Activated CD8-positive, alpha-beta memory T cell treated with anti-CD3 and anti-CD28 coated beads, Interleukin-2, amount 50 U/mL, for 48 hours (primary cell): Measurements from ENCODE around the gene SLC48A1.
A peak's percentile ranks its signal among the peaks of the same experiment; 100 is the strongest.
"Not testable (repeated sequence)": the region's sequence is repeated elsewhere in the genome, so short reads cannot be mapped to it uniquely, and the experiment has no call there.

Experiments used
- DNase-seq: peaks from one replicate; pipeline ENCODE4 v3.0.0-alpha.2; 2020

Gene SLC48A1

DNA sequence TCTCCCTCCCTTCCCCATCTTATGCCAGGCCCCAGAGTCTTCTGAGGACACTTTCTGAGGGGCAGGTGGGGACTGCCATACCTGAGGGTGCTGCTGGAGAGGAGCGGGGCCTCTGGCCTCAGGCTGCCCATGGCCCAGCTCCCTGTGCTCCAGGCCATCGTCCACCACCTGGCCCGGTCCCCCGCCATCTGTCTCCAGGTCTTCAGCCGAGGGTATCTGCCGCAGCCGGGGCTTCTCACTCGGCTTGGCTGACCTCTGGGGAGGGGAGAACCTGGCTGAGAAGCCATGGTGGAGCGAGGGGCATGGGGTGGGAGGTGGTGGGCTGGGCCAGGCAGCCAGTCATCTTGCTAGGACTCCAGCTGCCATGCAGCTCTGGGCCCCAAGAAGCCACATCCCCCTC lies 21.6 kb downstream of the SLC48A1 start:
- no peak for DNase-seq

DNA sequence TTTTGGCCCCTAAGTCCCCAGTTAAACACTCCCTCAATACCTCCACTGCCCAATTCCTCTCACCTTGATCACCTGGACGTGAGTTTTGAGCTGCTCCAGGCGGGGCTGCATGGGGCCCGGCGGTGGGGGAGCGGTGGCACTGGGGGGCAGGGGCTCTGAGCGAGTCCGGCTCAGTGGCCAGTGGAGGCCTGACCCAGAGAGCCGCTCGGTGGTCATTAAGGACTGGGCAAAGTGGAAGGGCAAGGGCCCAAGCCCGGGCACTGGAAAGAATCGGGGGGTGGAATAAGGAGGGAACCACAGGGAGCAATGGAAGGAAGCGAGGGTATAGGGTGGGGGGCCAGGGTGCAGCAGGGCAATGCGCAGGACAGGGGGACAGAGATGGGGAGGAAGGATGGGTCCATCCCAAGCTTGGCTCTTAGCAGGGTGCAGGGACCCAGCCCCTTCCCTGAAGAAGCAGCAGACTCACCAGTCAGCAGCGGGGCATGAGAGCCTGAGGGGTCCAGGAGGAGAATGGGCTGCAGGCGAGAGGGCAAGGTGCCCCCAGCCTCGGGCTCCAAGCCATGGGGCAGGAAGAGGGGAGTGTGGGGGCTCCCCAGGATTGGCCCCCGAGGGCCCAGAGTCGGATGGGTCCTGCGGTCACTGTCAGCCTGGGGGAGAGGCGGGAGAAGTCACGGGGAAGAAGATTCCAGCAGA lies 22.2 kb downstream of the SLC48A1 start:
- no peak for DNase-seq

DNA sequence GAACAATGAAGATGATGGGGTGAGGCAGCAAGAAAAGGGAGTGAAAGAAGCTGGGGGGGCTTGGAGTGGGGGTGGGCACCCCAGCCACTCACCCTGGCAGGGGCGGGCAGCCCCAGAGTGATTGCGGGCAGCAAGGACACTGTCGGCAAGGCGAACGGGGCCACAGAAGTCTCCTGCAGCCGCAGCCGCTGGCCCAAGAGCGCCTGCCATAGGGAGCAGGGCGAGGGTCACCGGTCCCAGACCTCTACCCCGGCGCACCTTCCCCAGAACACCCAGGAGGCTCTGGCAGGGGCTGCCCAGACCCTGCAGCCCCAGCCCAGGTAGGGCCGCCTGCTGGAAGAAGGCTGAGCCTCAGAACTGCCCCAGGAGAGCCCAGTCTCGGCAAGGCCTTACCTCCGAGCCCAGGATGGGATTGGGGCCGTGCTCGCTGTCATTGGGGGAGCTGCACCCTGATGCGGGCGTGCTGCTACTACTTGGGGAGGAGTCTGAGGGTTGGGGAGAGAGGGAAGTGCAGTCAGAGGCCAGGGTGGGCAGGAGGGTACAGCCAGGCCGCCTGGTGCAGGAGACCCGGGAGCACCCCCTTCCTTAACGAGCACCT lies 22.9 kb downstream of the SLC48A1 start:
- no peak for DNase-seq

DNA sequence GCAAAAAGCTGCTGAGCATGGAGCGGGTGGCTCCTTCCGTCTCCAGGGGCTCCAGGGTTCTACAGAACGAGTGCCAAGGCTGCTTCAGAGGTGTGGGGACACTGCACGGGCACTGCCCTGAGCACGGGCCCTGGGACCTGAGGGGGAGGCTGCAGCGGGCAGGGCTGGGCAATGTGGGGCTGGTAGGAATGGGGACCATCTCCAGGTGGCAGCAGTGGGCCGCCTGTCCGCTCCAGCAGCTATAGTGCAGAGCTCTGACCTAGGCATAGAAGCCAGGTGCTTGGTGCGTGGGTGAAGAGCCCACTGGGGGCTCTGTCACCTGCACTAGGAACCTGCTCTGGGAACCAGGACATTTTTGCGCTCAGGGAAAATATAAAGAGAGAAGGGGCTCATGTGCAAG lies 24.4 kb downstream of the SLC48A1 start:
- no peak for DNase-seq

DNA sequence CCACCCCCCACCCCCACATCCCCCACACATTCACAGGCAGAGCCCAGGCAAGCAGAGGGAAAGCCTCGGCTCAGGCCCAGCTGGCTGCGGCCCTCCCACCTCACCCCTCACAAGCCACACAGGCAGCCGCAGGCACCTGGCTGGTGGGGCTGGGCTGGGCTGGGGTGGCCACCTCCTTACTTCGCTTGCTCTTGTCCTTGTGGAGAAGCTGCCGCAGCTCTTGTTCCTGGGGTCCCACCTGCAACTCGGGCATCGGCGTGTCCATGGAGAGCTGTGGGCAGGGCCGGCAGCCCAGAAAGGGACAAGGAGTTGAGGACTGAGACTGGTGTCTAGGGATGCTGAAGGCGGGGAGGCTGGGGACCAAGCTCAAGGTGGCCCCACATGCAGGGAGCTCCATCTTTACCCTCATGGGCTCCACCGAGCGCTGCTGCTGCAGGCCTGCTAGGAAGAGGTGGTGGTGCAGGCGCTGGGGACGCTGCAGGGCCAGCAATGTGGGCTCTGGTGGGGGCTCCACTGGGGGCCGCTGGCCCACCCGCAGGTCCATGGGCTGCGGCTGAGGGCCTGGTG lies 25.4 kb downstream of the SLC48A1 start:
- no peak for DNase-seq

DNA sequence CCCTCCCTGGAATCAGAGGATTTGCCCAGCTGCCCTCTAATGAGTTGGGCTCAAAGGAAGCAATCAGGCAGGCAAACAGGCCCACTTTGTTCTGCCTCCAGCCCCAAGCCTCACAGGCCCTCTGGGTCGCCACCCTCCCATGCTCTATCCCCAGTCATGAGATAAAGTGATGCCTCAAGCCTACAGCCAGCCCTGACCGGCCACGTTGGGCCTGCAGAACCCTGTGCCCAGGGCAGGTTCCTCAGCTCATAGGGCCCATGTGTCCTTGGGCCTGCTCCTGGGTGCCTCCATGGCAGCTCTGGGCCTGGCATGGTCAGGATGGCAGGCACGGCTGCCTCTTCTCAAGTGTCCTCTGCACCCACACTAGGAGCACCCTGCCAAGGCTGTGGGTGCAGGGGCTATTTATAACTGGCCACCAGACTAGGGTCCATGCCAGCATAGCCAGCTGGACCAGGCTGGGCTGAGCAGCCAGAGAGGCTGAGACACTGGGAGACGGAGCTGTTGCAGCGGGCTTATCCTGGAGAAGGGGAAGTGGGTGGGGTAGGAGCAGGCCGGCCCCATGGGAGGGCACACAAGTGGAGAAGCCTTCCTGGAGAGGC lies 26.4 kb downstream of the SLC48A1 start:
- no peak for DNase-seq

DNA sequence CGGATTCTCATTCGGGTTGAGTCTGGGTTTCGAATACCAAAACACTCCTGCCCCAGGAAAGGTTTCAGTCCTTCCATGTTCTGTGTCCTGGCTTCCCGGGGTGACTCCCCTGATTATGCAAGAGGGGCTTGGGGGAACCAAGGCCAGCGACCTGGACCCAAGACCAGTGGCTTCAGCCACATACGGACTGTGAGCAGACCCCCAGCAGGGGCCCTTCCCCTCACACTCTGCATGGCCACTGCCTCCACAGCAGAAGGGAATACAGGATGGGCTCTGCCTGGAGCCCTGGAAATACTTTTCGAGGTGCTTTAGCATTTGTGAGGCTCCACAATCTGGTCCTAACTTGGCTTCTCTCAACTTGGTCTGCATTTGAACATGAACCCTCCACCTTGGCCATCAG lies 27.5 kb downstream of the SLC48A1 start:
- no peak for DNase-seq

DNA sequence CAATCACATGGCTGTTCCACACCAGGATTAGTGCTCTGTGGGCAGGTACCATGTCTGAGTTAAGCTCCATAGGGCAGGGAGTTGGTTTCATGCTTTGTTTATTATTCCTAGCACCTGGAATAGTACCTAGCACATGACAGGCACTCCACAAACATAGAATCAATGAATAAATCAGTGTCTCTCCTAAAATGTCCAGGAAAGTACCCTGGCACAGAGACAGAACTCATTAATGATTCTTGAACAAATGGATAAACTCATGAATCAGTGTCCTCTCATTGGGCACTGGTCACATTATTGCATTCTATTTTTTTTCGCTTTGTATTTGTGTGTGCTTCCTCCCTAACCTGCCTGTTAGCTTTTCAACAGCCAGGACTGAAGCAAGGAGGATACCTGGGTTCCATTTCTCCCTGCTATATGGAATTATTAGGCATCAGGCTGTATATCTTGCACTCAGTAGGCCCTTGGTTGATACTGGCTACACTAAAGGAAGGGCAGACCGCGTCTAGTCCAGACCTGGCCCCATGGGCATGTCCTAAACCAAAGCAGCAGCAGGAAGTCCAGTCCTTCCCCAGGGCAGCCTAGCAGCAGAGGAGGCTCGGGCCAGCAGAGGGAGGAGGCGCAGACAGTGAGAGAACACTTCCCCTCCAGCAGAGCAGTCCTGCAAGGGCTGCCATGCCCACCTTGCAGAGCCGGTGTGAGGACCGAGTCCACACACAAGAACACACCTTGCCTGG lies 28.3 kb downstream of the SLC48A1 start:
- DNase-seq, result no peak

DNA sequence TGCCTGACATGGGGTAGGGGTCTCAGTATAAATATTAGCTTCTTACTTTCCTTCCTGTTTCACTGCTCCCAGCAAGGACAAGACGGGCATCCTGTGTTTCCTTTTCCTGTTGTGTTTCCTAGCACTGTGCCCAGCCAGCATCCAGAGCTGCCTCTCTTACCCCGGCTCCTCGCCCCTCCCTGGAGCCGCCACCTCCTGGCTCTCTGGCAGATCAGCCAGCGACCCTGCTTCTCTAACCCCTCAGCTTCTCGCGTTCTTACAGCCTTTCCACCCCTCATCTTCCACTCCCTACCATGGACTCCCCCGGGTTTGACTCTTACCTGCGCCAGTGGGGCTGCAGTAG lies 28.8 kb downstream of the SLC48A1 start:
- DNase-seq, result no peak

DNA sequence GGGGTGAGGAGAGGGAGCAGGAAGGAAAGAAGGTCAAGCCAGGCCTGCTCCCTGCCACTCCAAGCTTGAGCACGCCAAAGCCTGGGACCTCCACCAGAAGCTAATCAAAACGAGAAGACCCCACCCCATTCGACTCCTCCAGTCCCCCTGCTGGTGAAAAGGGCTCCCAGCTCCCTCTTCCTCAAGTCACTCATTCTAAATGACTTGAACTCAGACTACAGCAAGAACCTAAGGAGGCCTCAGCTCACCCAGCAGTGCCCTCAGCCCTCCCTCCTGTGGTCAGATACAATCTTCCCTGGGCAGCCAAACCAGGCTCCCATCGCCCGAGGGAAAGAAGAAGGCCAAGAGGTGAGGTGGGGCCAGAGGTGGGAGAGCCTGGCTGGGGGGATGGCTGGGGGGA lies 29.3 kb downstream of the SLC48A1 start:
- no peak for DNase-seq

DNA sequence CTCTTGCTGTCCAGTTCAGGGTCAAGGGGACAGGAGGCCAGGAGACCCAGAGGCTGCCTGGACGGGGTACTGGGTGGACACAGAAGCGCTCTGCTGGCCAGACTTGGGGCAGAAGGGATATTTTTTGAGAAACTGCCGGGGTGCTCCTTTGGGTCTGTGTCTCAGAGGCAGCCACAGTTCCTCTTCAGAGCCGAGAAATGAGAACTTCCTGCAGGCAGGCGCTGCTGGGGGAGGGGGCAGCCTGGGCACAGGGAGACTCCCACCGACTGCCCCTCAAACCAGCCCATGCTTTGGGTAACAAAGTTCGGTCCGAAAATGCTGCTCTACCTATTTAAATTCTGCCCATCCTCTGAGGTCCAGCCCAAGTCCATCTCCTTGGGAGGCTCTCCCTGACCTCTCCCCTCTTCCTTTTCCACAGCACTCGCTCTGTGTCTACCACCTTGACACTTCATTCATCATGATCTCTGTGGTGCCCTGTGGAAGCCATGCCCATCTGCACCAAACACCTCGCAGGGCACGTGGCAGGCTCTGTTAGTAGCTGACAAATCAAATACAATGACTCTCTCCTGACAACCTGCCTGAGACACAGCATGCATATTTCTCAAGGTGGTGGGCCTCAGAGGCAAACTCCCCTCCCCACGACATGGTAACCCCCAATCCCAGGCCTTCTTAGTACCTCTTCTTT lies 30.3 kb downstream of the SLC48A1 start:
- no peak for DNase-seq

DNA sequence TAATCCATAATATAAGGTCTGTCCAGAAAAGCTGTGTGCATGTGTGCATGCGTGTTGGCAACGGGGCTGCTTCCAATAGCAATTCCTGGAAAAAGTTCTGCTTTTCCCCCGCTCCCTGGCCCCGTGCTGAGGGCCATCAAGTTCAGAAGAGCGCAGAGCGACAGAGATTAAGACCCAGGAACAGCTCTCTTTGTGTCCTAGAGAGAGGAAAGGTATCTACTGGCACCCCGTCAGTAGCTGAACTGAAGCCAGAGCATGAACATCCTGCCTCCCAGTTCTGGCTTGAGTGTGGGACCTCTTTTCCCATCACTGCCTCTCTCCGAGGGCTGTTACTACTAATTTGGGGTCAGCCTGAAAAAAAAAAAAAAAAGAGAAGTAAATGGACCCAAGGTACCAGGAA lies 31.1 kb downstream of the SLC48A1 start:
- DNase-seq, result no peak

DNA sequence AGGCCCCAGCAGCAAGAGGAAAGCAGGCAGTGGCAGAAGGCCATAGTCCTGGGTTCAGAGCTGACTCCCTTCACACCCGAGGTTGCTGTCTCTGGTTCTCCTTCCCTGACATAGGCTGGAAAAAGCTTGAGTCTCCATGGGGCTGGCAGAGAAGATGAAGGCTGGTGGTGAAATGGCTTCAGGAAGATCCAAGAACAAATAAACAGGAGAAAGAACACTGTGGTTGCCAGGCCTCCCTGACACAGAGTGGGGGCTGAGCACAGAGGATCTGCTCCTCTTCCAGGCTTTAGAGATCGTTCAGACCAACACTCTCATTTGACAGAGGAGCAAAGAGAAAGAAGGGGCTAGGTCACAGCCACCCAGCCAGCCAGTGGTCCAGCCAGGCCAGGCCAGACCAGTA lies 32.4 kb downstream of the SLC48A1 start:
- DNase-seq, result no peak

DNA sequence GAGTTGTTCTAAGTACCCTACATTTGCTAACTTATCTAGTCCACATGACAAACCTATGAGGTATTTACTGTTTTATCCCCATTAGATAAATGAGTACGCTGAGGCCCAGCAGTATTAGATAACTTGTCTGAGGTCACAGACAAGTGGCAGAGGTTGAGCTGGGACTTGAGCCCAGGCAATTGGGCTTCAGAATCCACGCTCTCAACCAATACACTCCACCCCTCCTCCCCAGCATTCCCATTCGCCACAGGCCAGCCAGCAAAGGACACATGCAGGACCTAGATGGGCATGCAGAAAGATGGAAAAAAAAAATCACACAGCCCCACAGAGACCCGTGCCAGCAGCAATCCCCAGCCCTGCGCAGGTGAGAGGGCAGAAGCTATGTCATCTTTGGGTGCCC lies 34.3 kb downstream of the SLC48A1 start:
- DNase-seq, result no peak

DNA sequence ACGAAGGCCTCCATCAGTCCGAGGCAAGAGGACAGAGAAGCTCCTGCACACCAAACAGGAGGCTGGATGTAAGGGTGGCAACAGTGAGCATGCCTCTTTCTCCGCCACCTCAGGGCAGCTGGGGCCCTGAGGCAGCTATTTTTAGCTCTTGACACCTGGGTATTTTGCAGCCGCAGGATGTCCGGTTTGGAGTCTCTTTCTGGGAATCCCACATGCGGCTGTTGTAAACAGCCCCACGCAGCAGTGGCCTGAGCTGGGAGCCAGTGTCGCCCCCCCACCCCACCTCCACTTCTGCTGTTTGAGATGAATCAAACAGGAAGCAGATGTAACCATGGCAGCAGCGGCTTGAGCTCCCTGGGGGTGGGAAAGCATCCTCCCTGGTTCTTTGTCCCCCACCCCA lies 35.0 kb downstream of the SLC48A1 start:
- peak; percentile 86 for DNase-seq

DNA sequence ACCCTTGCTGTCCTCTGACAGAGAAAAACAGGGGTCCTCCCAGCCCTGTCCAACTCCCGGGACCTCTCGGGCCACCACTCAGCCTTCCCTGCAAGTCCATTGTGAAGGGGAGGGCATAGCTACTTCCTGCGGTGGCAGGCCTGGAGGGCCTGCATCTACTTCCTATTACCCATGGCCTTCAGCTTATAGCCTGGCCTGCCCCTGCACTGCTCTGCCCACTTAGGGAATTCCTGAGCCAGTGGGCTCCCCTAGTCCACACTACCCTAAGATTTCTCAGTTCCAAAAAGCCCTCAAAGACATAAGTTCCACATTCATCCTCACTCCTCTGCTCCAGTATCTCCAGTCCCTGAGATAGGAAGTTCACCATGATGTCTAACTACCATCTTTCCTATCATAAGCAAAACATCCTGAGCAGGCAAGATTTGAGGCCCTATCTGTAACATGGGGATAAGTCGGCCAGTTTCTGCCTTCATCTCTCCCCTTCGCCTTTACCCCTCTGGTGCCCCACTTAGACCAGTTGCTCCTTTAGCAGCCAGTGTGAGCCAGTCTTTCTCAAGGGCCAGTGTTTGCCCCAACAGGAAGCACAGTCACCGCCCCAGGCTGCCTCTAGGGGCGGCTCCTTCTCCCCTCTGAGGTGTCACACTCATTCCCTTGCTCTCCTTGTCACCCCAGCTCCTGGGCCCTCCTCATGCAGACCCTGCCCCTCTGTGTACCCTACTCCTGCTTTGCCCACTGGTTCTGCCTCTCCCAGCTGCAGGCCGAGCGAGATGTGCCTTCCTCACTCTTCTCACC lies 35.7 kb downstream of the SLC48A1 start:
- DNase-seq, result peak; percentile 79

DNA sequence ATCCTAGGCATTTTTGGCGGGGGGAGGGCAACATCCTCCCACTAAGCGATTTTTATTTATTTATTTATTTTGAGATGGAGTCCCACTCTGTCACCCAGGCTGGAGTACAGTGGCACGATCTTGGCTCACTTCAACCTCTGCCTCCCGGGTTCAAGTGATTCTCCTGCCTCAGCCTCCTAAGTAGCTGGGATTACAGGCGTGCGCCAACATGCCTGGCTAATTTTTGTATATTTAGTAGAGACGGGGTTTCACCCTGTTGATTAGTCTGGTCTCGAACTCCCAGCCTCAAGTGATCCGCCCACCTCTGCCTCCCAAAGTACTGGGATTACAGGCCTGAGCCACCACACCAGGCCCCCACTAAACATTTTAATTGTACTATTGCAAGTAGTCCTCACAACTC lies 36.5 kb downstream of the SLC48A1 start:
- not testable (repeated sequence) for DNase-seq

DNA sequence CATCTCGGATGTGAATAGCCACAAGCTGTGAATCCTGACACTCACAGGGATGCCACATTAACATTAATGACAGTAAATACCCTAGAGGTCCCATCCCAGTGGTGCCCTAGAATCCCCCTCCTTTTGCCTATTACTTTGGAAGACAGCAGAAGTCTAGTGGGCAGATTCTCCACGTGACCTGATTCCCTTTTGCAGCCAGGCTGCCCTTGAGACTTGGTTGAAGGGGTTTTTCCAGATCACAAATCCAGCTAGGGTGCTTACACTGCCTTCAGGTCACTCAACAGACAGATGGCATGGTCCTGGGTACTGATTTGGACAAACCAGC lies 38.0 kb downstream of the SLC48A1 start:
- DNase-seq, result no peak

DNA sequence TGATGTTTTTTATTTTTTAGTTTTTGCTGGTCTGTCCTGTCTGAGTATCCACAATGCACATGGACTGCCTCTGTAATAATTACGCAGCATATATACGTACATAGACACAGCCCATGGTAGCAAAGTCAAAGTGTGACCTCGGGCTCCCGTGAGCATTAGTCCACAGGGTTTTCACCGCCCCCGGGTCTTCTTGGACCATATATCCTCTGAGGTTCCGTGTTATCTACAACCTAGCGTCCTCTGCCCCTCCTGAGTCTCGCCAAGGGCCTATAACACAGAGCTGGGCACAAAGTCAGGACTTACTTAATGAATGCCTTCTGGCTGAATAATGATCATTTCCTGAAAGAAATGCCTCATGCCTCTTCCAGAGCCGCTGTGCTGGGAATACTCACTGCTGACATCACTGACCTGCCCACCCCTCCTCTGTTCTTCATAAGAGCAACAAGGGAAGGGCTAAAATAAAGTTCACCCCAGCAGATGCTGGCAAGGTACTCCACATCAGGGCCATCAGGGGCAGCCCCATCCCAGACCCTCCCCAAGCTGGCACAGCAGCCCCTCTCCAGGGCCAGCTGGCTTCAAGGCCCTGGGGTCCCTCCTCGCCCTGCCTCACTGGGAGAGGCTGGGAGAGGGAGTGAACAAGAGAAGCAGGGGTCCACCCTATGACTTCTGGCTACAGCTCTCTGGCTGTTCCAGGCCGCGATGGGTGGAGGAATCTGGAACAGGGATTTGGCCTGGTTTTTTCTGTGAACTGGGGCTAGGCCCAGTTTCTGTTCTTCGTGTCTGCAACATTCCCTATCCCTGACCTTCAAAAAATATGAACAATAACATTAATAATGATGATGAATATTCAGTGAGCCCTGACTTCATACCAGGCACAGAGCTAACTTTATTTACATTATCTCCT lies 38.8 kb downstream of the SLC48A1 start:
- no peak for DNase-seq

DNA sequence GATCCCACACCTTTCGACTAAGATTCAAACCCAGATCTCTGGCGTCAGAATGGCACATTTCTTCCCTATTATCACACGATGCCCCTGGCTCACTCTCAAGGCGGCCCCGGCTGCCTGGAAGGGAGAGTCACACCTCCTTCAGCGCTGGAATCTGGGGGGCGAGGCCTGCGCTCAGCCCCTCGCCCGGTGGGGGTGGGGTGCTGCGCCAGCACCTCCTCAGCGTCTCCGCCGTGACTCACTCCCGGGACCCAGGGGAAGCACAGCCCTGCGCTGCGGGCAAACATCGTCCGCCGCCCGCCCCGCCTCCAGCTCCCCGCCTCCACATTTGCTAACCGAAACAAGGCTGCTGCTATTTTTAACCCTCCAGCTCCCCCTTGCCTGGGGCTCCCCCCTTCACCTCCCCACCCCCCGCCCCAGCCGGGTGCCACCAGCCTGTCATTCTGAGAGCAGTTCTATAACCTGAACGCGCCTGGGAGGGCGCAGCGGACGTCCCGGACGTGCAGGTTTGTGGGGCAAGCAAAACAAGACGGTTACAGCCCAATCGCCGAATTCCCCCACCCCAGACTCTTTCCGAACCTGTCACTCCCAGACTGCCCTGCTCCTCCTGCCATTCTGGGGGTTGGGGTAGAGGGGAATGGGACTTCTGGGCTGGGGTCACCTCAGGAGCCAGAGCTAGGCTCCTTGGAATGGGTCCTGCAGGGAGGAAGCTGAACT lies 39.9 kb downstream of the SLC48A1 start:
- peak; percentile 91 for DNase-seq
